ENCODE measurements around the gene NPTXR.

Gene NPTXR

GRCh38 chr22:38773363-38773946 is 70.4 kb downstream of the NPTXR start:
- Histone ChIP-seq H3K9me3 (ENCODE audit: insufficient read depth, low read depth, low read length) (no peaks in the 10 kb centered on the region), H3K27me3 (ENCODE audit: insufficient read depth, low read length) (no peaks in the 10 kb centered on the region), H3K36me3 (ENCODE audit: insufficient read depth, low read depth, low read length) (no peaks in the 10 kb centered on the region), H3K4me3 (ENCODE audit: low read length) (no peak overlapping the region), H3K9ac (ENCODE audit: low read depth, low read length) (no peak overlapping the region), H3K4me1 (ENCODE audit: insufficient read depth, low read length) (no peaks in the 10 kb centered on the region), H3K27ac (ENCODE audit: low read length) (no peak overlapping the region)

- no peak overlapping the region for H3K4me3 ChIP-seq (ENCODE audit: low read length)
- no peak overlapping the region for H3K27ac ChIP-seq (ENCODE audit: low read length)
- H3K36me3 ChIP-seq (ENCODE audit: insufficient read depth, low read depth, low read length), result no peaks in the 10 kb centered on the region
- no peaks in the 10 kb centered on the region for H3K4me1 ChIP-seq (ENCODE audit: insufficient read depth, low read length)
- H3K27me3 ChIP-seq (ENCODE audit: insufficient read depth, low read length), result no peaks in the 10 kb centered on the region
- H3K9ac ChIP-seq (ENCODE audit: low read depth, low read length), result no peak overlapping the region
- no peaks in the 10 kb centered on the region for H3K9me3 ChIP-seq (ENCODE audit: insufficient read depth, low read depth, low read length)
Measured at GRCh38 chr22:38772623-38772873, 71.3 kb downstream of the NPTXR start.

GRCh38 chr22:38770257-38770949 is 73.4 kb downstream of the NPTXR start:
- Histone ChIP-seq H3K27ac (ENCODE audit: low read length) (no peak overlapping the region), H3K36me3 (ENCODE audit: insufficient read depth, low read depth, low read length) (no peaks in the 10 kb centered on the region), H3K4me1 (ENCODE audit: insufficient read depth, low read length) (no peaks in the 10 kb centered on the region), H3K9me3 (ENCODE audit: insufficient read depth, low read depth, low read length) (no peaks in the 10 kb centered on the region), H3K9ac (ENCODE audit: low read depth, low read length) (no peak overlapping the region), H3K27me3 (ENCODE audit: insufficient read depth, low read length) (no peaks in the 10 kb centered on the region), H3K4me3 (ENCODE audit: low read length) (no peak overlapping the region)

Data from iPS-20b (cell line).